ES-I3 (cell line): ENCODE measurements around the gene WDR20.
"Not testable (repeated sequence)": the region's sequence is repeated elsewhere in the genome, so short reads cannot be mapped to it uniquely, and the experiment has no call there.

Experiments
- H3K36me3 ChIP-seq: 2 replicates; pipeline ENCODE4 v1.6.1; 2013; ENCODE audit warnings: mild to moderate bottlenecking, low read length, control low read depth, moderate library complexity; ENCODE audit not compliant: insufficient read depth
- H3K4me1 ChIP-seq: 2 replicates; pipeline ENCODE4 v1.6.1; 2013; ENCODE audit warnings: mild to moderate bottlenecking, control low read depth, low read length; ENCODE audit not compliant: insufficient read depth
- H3K9ac ChIP-seq: 2 replicates; pipeline ENCODE4 v1.6.1; 2013; ENCODE audit warnings: low read depth, mild to moderate bottlenecking, low read length, moderate library complexity
- H3K9me3 ChIP-seq: 2 replicates; pipeline ENCODE4 v1.6.1; 2013; ENCODE audit warnings: mild to moderate bottlenecking, low read length, moderate library complexity; ENCODE audit not compliant: control insufficient read depth, insufficient read depth

The WDR20 gene, protein sequence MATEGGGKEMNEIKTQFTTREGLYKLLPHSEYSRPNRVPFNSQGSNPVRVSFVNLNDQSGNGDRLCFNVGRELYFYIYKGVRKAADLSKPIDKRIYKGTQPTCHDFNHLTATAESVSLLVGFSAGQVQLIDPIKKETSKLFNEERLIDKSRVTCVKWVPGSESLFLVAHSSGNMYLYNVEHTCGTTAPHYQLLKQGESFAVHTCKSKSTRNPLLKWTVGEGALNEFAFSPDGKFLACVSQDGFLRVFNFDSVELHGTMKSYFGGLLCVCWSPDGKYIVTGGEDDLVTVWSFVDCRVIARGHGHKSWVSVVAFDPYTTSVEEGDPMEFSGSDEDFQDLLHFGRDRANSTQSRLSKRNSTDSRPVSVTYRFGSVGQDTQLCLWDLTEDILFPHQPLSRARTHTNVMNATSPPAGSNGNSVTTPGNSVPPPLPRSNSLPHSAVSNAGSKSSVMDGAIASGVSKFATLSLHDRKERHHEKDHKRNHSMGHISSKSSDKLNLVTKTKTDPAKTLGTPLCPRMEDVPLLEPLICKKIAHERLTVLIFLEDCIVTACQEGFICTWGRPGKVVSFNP

DNA sequence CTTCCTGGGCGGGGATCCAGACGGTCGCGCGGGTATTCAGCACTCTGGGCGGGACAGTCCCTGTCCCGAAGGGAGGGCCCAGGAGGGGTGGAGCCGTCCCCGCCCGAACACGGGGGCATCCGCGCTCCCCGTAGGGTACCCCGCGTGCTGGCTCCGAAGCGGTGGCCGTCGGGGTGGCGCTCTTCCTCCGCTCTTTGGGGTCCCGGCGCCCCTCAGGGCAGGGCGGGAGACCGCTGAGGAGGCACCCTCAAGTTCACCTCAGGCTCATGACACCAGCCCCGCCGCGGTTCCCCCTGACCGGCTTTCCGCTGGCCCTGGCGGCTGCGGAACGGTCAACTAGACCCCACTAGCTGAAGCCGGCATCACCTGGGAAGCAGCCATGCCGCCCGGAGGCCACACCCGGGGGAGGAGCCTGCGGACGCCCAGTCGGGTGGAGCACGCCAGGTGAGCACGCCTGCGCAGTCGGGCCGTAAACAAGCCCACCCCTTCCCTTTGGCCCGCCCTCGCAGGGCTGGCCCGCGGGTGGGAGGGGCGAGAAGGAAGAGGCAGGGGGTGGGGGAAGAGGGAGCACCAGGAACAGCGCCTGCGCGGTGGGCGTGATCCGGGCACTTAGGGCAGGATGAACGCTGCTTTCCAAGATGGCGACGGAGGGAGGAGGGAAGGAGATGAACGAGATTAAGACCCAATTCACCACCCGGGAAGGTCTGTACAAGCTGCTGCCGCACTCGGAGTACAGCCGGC, at the start of gene WDR20:
WDR20 (plus strand) TSS at position 612 of the 741 bp plus-strand sequence; CDS start at position 639, 27 bp downstream.
- H3K4me1 ChIP-seq, result peaks cover 11% of the 10 kb centered on the region; the same call in 1 of the 2 replicates
- H3K36me3 ChIP-seq, result no peaks in the 10 kb centered on the region
- H3K9ac ChIP-seq, result peak within 1 kb of the TSS; percentile 86
- no peaks in the 10 kb centered on the region for H3K9me3 ChIP-seq

DNA sequence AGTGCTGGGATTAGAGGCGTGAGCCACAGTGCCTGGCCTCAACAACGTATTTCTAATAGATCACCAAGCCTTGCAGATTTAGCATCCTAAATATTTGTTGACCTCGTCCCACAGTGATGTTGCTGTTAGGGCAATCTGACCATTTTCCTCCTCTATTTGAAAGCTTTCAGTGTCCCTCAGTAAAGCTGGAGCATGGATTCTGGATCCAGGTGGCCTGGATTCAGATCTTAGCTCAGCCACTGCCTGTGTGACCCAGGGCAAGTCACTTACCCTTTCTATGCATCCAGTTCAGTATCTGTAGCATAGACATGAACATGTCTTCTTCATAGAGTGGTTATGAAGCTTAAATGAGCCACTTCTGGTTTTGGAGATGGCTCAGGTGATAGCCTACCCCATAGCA, 49.0 kb upstream of the WDR20 start:
- H3K4me1 ChIP-seq, result peaks cover 13% of the 10 kb centered on the region
- H3K9ac ChIP-seq, result no peak overlapping the region
- H3K36me3 ChIP-seq, result peaks cover 6% of the 10 kb centered on the region
- H3K9me3 ChIP-seq, result no peaks in the 10 kb centered on the region

DNA sequence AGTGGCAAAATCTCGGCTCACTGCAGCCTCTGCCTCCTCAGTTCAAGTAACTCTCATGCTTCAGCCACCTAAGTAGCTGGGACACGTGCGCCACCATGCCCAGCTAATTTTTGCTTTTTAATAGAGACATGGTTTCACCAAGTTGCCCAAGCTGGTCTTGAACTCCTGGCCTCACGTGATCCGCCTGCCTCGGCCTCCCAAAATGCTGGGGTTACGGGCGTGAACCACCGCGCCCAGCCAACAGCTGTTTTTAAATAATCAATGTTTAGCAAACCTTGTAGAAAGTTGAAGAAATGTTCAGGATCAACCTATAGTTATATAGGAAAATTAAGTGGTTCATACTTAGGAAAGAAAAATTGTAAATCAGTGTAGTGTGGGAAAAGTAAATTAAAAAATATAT, 46.9 kb upstream of the WDR20 start:
- peaks cover 21% of the 10 kb centered on the region for H3K4me1 ChIP-seq
- H3K9ac ChIP-seq, result no peak overlapping the region
- H3K36me3 ChIP-seq, result no peaks in the 10 kb centered on the region

DNA sequence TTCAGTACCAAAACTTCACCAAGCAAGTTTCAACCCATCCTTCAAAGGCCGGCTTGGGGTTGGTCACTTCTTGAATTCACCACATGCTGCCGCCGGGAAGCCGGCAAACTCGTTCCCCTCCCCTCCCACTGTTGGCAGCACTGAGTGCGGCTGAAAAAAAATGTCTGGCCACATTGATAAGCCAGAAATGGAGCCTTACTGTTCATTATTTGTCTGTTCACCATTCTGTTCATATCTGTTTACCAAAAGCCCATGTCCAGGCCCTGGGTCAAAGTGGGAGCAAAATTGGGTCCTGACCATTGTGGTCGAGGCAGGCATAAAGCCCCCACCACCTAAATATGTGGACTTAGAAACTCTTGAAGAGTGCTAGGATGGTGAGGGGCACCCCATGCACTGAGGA, 45.6 kb upstream of the WDR20 start:
- Histone ChIP-seq H3K9ac (no peak overlapping the region), H3K4me1 (peaks cover 17% of the 10 kb centered on the region), H3K36me3 (no peaks in the 10 kb centered on the region), H3K9me3 (no peaks in the 10 kb centered on the region)

More for the DNA sequence above, 46.9 kb upstream of the WDR20 start:
- H3K9me3 ChIP-seq, result no peaks in the 10 kb centered on the region

GRCh38 chr14:102095231-102095870, 44.3 kb upstream of the WDR20 start:
- H3K4me1 ChIP-seq, result peaks cover 17% of the 10 kb centered on the region
- H3K9ac ChIP-seq, result 0 out of 2 replicates have a peak overlapping the region, but pooled peaks have one; percentile 31
- no peaks in the 10 kb centered on the region for H3K36me3 ChIP-seq
- H3K9me3 ChIP-seq, result no peaks in the 10 kb centered on the region

DNA sequence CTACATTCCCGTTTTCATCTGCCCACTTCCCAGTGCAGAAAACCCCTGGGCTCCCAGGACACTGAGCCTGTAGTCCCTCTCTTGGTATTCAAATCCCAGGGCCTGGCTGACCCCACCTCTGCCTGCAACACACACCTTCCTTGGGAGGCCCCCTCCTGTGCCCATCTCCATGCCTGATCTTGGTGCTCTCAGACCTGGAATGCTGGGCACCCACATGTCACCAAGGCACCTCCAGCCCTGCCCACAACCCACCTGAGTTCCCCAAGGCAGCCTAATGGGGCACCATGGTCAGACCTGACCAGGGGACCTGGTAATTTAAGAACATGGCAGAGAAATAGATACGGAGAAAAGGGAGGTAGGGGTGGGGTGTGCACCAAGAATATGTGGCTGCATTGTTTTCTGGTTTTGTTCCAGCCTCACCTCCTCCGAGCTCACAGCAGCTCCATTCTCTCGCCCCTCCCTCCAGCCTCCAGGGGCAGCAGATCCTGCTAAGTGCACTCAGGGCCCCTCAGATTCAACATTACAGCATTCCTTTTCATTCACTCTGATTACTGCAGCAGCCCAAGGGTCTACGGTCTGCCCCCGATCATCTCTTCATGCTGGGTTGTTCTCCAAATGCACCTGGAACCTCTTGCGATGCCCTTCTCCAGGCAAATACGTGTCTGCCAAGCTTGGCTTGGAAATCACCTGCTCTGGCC, 43.7 kb upstream of the WDR20 start:
- no peaks in the 10 kb centered on the region for H3K36me3 ChIP-seq
- H3K9ac ChIP-seq, result peak overlapping the region; percentile 31; the same call in 1 of the 2 replicates
- H3K4me1 ChIP-seq, result peaks cover 17% of the 10 kb centered on the region
- H3K9me3 ChIP-seq, result no peaks in the 10 kb centered on the region

DNA sequence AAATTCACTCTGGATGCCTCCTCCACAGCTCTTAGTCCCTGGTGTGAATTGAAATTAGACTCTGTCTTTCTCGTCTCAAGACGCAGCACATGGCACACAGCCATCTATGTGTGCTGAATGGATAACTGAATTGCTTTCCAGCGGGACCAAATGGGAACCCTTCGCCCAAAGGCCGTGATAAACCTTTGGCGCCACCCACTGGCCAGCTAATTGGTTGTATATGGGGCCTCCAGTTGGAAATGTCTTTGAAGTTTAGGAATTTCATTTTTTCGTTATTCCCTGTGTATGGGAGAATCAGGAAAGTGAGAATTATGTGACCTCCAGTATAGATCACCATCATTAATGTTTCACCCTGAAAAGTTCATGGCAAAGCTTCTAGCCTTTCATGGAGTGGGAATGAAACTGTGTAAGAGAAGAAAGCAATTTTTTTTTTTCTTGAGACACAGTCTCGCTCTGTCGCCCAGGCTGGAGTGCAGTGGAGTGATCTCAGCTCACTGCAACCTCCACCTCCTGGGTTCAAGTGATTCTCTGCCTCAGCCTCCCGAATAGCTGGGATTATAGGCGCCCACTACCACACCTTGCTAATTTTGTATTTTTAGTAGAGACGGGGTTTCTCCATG, 43.0 kb upstream of the WDR20 start:
- H3K9ac ChIP-seq, result peak overlapping the region; percentile 31; the same call in 1 of the 2 replicates
- no peaks in the 10 kb centered on the region for H3K9me3 ChIP-seq
- H3K36me3 ChIP-seq, result no peaks in the 10 kb centered on the region
- H3K4me1 ChIP-seq, result peaks cover 17% of the 10 kb centered on the region

- Histone ChIP-seq H3K9me3 (no peaks in the 10 kb centered on the region), H3K36me3 (no peaks in the 10 kb centered on the region), H3K4me1 (peaks cover 17% of the 10 kb centered on the region), H3K9ac (no peak overlapping the region)
Measured at GRCh38 chr14:102097441-102098135, 42.1 kb upstream of the WDR20 start.

DNA sequence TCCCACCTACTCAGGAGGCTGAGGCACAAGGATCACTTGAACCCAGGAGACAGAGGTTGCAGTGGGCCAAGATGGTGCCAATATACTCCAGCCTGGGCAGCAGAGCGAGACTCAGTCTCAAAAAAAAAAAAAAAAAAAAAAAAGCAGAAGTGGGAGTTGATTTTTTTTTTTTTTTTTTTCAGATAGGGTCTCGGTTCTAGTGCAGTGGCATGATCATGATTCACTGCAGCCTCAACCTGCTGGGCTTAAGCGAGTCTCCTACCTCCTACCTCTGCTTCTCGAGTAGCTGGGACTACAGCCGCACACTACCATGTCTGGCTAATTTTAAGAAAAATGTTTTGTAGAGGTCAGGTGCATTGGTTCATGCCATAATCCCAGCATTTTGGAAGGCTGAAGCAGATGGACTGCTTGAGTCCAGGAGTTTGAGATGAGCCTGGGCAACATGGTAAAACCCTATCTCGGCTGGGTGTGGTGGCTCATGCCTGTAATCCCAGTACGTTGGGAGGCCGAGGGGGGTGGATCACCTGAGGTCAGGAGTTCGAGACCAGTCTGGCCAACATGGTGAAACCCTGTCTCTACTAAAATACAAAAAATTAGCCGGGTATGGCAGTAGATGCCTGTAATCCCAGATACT, 36.5 kb upstream of the WDR20 start:
- Histone ChIP-seq H3K4me1 (no peaks in the 10 kb centered on the region), H3K9me3 (no peaks in the 10 kb centered on the region), H3K36me3 (no peaks in the 10 kb centered on the region), H3K9ac (no peak overlapping the region)

DNA sequence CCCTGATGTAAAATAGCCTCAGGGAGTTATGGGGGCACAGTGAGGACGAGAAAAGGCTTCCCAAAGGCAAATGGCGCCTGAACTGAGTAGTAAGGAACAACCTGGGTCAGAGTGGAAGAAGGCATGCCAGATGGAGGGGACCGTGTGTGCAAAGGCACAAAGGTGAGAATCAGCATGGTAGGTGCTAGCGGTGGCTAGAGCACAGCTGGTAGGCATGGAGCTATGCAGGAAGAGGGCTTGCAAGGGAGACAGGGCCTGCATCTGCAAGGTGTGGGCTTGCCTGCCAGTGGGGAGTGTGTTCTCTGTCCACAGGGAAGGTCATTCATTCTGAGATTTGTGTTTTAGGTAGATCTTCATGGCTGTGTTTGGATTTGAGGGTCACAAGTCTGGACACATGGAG, 34.3 kb upstream of the WDR20 start:
- H3K9me3 ChIP-seq, result peaks cover 5% of the 10 kb centered on the region; the same call in 1 of the 2 replicates
- no peaks in the 10 kb centered on the region for H3K4me1 ChIP-seq
- H3K9ac ChIP-seq, result no peak overlapping the region
- no peaks in the 10 kb centered on the region for H3K36me3 ChIP-seq

GRCh38 chr14:102109332-102109731, 30.4 kb upstream of the WDR20 start:
- H3K9me3 ChIP-seq, H3K4me1 ChIP-seq, H3K36me3 ChIP-seq, H3K9ac ChIP-seq: not testable (repeated sequence)

DNA sequence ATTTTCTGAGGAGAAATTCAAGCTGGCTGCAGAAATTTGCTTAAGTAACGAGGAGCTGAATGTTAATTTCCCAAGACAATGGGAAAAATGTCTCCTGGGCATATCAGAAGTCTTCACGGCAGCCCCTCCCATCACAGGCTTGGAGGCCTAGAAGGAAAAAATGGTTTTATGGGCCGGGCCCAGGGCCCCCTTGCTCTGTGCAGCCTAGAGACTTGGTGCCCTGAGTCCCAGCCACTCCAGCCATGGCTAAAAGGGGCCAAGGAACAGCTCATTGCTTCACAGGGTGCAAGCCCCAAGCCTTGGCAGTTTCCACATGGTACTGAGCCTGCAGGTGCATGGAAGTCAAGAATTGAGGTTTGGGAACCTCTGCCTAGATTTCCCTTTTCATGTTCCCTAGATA, 28.6 kb upstream of the WDR20 start:
- H3K4me1 ChIP-seq, result no peaks in the 10 kb centered on the region
- no peaks in the 10 kb centered on the region for H3K36me3 ChIP-seq

More for the DNA sequence above, 28.6 kb upstream of the WDR20 start:
- Histone ChIP-seq H3K9me3 (peaks cover 5% of the 10 kb centered on the region), H3K9ac (no peak overlapping the region)
